Measurements from ENCODE around the gene ITGB4.

The ITGB4 gene

GRCh38 chr17:75720656-75721462 is at the start of gene ITGB4:
ITGB4 (plus strand) TSS chr17:75721459; CDS start chr17:75724704, 3,245 bp downstream.
- DNase-seq: peak; percentile 20 to 53 (median 22)

DNA sequence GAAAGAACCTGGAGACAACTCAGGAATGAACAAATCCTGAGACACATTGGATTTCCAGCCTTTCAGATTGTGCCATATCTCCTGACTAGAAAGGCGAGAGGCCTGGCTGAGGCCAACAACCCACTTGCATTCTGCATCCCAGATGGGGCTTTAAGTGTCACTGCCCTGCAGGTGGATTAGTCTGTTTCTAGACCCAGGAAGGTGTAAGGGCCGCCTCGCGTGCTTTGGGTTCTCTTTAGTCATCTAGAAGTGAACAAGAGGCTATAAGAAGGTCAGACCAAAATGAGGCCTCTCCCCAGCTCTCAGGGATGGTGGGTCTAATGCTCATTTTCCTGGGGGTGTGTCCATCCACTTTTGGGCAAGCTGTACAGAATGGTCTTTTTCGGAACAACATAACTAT is 49.2 kb upstream of the ITGB4 start:
- no peak for DNase-seq

DNA sequence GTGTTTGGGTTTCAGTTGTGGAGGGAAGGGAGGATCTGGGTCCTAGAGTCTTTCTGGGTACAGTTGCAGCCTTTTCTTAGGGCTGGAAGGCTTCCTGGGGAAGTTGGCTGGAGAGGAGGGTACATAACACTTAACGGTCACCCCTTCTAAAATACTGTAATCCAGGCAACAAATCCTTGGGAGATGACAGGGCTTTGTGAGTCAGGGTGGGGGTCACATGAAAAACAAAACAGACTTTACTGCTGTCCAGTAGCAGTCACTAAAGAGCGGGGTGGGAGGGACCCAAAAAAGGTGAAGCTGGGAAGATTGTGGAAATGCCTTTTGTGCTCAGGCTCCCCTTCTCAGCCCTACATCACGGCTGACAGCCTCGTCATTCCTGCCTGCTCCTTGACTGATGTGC is 47.8 kb upstream of the ITGB4 start:
- no peak for DNase-seq

- DNase-seq: no peak
Measured at GRCh38 chr17:75676461-75676860, 44.8 kb upstream of the ITGB4 start.

GRCh38 chr17:75679706-75680211 is 41.5 kb upstream of the ITGB4 start:
- no peak for DNase-seq

DNA sequence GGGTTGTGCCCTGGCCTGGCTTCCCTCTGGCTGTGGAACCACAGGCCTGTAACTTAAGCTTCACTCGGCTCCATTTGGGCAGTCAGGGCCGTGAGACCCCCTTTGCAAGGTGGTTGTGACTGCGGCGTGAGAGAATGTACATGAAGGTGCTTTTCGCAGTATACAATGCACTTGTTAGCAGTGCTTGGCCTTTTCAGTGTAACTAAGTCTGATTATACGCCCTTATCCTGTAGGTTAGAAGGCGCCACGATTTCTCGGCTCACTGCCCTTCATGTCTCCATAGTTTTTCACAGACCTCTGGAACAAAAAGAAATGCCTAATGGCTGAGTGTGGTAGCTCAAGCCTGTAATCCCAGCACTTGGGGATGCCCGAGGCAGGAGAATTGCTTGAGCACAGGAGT is 40.8 kb upstream of the ITGB4 start:
- no peak for DNase-seq

DNA sequence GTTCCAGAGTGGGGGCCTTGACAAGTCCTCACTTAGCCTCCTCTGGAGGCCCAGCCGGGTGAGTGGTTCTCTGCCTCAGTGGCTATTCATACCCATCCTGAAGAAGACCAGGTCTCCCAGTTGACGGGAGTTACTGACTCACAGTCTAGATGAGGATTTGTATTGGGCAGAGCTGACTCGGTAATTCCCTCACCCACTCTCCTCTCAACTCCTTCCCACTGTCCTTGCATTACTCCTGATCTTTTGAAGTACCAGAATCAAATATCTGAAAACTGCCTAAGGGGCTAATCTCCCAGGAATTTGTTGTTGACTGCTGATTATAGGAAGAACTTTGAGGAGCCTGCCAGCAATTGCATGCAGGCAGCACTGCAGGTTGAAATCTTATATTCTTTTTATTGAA is 40.0 kb upstream of the ITGB4 start:
- DNase-seq: peak in 1 of 3 donors; percentile 11

GRCh38 chr17:75683583-75683982 is 37.7 kb upstream of the ITGB4 start:
- DNase-seq: peak; percentile 20 to 53 (median 49)

GRCh38 chr17:75684249-75684648 is 37.0 kb upstream of the ITGB4 start:
- DNase-seq: peak in 1 of 3 donors; percentile 29

DNA sequence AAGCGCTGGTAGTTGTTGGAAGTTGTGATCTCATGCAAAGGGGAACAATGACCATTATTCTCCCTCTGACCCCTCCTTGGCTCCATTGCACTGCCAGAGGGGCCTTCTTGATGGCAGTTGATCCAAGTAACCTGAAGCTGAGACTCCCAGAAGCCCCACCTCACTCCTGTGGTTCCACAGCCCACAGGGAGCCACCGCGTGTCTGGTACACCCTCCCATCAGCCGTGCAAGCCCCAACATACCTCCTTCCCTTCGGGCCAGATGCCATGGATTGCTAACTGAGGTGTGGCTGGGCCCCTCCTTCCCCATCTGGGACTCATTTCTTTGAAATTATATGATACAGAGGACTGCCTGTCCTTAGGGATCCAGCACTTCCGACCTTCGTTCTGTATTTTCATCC is 36.3 kb upstream of the ITGB4 start:
- DNase-seq: no peak

- DNase-seq: no peak
Measured at GRCh38 chr17:75685499-75685898, 35.8 kb upstream of the ITGB4 start.

- DNase-seq: peak; percentile 64 to 71 (median 69)
Measured at GRCh38 chr17:75688209-75688825, 32.9 kb upstream of the ITGB4 start.

- DNase-seq: no peak
Measured at GRCh38 chr17:75689441-75689873, 31.8 kb upstream of the ITGB4 start.

DNA sequence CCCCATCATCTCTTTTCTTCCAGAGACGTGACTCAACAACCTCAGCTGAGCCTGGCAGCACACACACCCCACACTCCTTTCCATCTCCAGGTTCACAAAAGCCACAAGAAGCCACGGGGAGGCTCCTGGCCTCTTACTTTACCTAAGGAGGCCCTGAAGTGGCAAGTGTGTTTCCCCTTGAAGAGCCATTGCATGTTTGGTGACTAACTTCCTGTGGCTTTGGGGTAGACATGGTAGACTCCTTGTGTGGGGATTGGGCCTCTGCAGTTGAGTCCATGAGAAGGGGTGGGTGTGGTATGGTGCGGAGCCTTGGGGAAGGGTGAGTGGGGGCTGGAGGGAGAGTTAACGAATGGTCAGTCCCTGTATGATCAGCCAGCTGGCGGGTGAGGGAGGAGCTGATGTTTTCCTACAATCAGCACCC is 29.9 kb upstream of the ITGB4 start:
- peak; percentile 16 to 33 (median 28) for DNase-seq

DNA sequence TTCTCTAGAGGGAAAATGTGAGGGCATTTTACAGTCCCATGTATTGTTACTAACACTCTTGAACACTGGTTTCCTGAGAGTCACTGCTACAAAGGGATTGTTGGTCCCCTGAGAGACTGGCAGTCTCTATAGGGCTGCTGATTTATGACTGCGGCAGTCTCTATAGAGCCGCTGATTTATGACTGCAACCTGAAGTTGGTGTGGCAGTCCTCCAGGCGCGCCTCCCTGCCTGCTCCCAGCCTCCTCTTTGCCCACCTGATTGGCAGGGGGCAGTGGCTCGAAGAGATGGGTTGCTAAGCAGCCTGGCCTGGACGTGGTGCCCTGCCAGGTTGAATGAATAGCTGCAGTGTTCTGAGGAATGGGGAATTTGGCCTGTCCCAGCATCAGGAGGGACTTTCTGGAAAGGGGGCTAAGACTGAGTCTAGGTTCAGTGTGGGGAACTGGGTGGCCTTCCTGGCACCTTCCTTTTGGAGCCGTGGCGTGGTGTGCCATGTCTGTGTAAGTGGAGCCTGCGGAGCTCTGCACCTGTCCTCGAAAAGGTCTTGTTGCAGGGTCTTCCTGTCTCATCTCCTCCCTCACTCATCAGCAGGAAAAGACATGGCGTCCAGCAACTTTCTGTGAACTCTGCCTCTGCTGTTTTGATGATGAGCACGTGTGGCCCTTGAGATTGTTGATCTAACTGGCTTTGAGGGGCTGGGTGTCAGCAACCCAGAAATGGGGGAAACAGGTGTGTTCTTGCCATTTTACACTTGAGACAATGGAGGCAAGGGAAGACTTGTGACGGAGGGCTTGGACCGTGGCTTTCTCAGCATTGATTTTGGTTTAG is 29.2 kb upstream of the ITGB4 start:
- DNase-seq: no peak

DNA sequence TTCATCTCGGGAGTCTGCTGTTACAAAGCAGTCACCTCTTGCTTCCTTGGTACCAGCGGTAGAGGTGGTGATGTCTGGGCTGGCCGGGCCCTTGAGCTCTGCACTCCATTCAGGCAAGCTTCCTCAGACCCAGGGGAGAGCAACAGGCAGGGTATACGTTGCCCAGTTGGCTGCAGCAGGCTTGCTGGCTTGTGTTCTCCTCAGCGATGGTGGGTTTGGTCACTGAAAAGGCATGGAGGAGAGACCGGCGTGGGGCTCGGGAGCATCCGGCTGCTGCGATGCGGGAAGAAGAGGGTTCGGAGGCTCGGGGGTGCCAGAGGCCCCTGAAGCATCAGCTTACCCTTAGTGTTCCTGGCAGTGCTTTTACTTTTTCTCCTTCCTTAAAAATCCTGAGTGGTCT is 28.3 kb upstream of the ITGB4 start:
- no peak for DNase-seq

DNA sequence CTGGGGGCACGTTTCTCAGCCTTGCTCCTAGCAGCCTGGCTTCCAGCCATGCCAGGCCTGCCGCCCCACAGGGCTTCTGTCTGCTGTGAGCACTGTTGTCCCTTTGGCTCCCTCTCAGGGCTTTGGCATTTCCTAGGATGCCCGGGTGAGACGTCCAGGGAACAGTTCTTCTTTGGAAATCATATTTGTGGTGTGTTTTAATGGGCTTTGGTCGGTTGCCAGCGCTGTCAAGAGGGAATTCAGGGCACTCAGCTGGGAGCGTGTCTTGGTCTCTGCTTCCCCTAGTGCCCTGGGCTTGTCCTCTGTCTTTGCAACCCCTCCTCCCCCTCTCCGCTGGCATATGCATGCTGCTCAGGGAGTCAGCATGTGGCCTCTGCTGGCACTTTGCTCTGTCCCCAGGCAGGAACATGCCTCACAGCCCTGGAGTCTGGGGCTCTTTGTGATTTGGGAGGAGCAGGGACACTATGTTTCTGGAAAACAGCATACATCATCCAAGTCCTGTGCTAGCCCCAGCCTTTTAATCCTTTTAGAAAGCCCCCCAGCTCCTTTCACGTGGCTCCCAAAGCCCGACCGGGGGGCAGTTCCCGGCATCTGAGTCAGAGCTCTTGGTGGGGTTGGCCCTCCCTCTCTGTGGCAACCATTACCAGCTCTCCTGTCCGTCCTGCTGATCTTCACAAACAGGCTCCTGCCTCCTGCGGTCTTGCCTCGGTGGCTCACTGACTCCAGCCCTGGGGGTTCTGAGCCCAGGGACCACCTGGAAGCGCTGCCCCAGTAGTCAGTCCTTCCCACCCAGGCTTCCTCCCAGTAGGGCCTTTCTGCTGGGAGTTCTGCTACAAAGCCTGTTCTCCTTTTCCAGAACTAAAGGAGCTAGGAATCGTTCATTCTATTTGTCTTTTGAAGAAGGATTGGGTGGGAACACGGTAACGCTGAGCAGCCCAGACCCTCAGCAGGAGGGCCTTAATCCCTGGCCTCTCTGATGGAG is 27.5 kb upstream of the ITGB4 start:
- no peak for DNase-seq

GRCh38 chr17:75694536-75694935 is 26.7 kb upstream of the ITGB4 start:
- DNase-seq: no peak

DNA sequence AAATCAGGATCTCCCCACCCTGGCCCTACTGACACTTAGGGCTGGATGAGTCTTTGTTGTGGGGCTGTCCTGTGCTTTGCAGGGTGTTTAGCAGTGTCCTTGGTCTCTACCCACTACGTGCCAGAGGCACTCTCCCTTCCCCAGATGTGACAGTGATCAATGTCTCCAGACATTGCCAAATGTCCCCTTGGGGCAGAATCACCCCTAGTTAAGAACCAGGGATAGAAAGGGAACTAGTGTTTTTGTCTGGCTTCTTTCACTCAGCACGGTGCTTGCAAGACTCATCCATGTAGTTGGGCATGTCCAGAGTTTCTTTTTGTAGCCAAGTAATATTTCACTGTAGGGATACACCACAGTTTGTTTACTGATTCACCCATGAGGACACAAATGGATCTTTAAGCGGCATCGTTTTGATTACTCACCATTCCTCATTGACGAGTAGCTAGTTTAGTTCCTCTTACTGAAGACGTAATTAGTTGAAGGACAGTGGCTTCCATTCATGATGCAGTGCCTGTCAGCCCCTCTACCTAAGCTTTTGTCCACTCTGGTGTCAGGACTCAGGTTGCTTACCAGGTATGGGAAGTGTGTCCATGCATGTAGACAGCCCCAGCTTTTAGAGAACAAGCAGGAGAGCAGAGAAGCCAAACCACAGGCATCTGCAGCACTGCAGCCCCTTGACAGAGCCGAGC is 26.0 kb upstream of the ITGB4 start:
- peak; percentile 33 to 65 (median 54) for DNase-seq

- DNase-seq: no peak
Measured at GRCh38 chr17:75695830-75696271, 25.4 kb upstream of the ITGB4 start.

GRCh38 chr17:75697651-75698291 is 23.5 kb upstream of the ITGB4 start:
- no peak for DNase-seq
